Heart left ventricle (tissue), 16 donors: ENCODE data around the gene DTX2. TPM values are rescaled to one million over a fixed set of nuclear protein-coding genes. Genes with fewer than 3 reads are reported as not detected.
"Not testable (repeated sequence)": the region's sequence is repeated elsewhere in the genome, so short reads cannot be mapped to it uniquely, and the experiment has no call there.

Source experiments
- ATAC-seq, 4 donors: fragments of 200-7000 bp; cut with Tn5 transposase; one replicate each; pipeline ENCODE4 v1.9.1; 2020 to 2022; ENCODE audit warnings: moderate library complexity in 4 of 4, mild to moderate bottlenecking in 3 of 4, moderate number of reproducible peaks in 1 of 4
- DNase-seq, 5 donors: peaks; one replicate each; pipeline ENCODE4 v3.0.0-alpha.2; 2020
- H3K27ac ChIP-seq, 12 donors: fragments of 200-600 bp; sonication (generic) in 4 of 12; one replicate each; pipeline versions ENCODE4 v1.5.0 to v1.8.0; 2016 to 2022; ENCODE audit warnings: mild to moderate bottlenecking in 2 of 12
- H3K27me3 ChIP-seq, 9 donors: fragments of 200-600 bp; sonication (generic) in 2 of 9; one replicate each; pipeline versions ENCODE4 v1.5.1 to v1.8.0; 2016 to 2022; ENCODE audit warnings: mild to moderate bottlenecking in 3 of 9
- H3K36me3 ChIP-seq, 9 donors: fragments of 200-600 bp; sonication (generic) in 2 of 9; one replicate each; pipeline versions ENCODE4 v1.5.0 to v1.8.0; 2018 to 2022; ENCODE audit warnings: mild to moderate bottlenecking in 2 of 9
- H3K4me1 ChIP-seq, 12 donors: fragments of 200-600 bp; sonication (generic) in 4 of 12; one replicate each; pipeline versions ENCODE4 v1.5.0 to v1.8.0; 2016 to 2022; ENCODE audit warnings: mild to moderate bottlenecking in 3 of 12
- H3K4me3 ChIP-seq, 12 donors: fragments of 200-600 bp; sonication (generic) in 4 of 12; one replicate each; pipeline versions ENCODE4 v1.5.0 to v1.8.0; 2017 to 2022; ENCODE audit warnings: mild to moderate bottlenecking in 9 of 12, moderate library complexity in 4 of 12
- H3K9me3 ChIP-seq, 12 donors: fragments of 200-600 bp; sonication (generic) in 4 of 12; one replicate each; pipeline versions ENCODE4 v1.5.0 to v1.8.0; 2016 to 2022; ENCODE audit warnings: mild to moderate bottlenecking in 1 of 12
- POLR2A ChIP-seq, 2 donors: fragments of 450-650 bp; IDR thresholded peaks; one replicate each; pipeline ENCODE4 v1.6.1; 2017; ENCODE audit warnings: antibody characterized with exemption in 2 of 2, mild to moderate bottlenecking in 2 of 2, moderate library complexity in 2 of 2
- WGBS, 4 donors: extraction: QIAGEN DNeasy Blood & Tissue Kit in 2 of 4; methylation state at CpG; one replicate each; pipeline versions ENCODE4 v1.1.5 to v1.1.7; 2013 to 2018; 5-methylcytosine and 5-hydroxymethylcytosine counted together
- intact Hi-C, 10 donors: fragments of 100-400 bp; cut with DNase I; formaldehyde crosslinking; loops; one replicate each; pipeline versions ENCODE4 v1.11.1 to v1.14.2; 2022
- polyA plus RNA-seq, 2 donors: library from polyadenylated mRNA; stranded (reverse); fragments of 200-250 nt; gene quantifications; one replicate each; pipeline ENCODE4 v1.2.3, GENCODE V29; 2013
- total RNA-seq, 9 donors: library from RNA; depleted of rRNA in 2 of 9; stranded (reverse); fragments of >200 nt in 2 of 9; fragmentation: NEBNext Ultra II Directional in 3 of 9; extraction: Animal tissue kit (Norgen Biotek cat#: 25700) in 3 of 9; gene quantifications; one replicate each; pipeline versions ENCODE4 v1.1.0 to v1.2.4, GENCODE V29; 2016 to 2023
- donor health status: ischemic (EF 13 %, LVEDD 7.1; RV severe dilation, severe dysfunction).
- donor health status: healthy with polysubstance abuse.
- donor health status: DM: no; HTN: yes; CAD: no.
- donor health status: DM: no; HTN: no; CAD: no.
- donor health status: ischemic (EF 25% LVEDD 6.9; RV normal size, moderate dysfunction).
- donor health status: ischemic (EF 25% LVEDD 5.7; RV mildly dilated, moderate dysfunction).
- donor health status: healthy.
- donor health status: DM: yes; HTN: yes; CAD: no.
- donor health status: ischemic (EF 35%, LVEDD 5.7; RV mildly dilated, moderate dysfunction).
- donor health status: nonischemic (EF 11% LVEDD 7.7; RV severe dilation, severe dysfunction).
- donor health status: DM: yes; HTN: yes; CAD: no.
- donor health status: PGD.
- donor health status: ischemic (EF 29% LVEDD 5.4; RV normal size, mild dysfunction).
- donor health status: nonischemic (EF 23%, LVEDD 6.1; RV moderate dilation, normal function).

DTX2 gene
- total and polyA plus RNA-seq, 11 donors, result 6.2 to 23.0 (median 13.8) TPM

GRCh38 chr7:76549025-76549854 is 87.7 kb downstream of the DTX2 start:
- H3K9me3 ChIP-seq, intact Hi-C loops, H3K4me1 ChIP-seq, H3K27me3 ChIP-seq: not testable (repeated sequence)
- peak overlapping the region; percentile 68 to 99 (median 90) for H3K4me3 ChIP-seq
- H3K36me3 ChIP-seq, result peaks cover 0 to 17% (median 6%) of the 10 kb centered on the region in 9 donors
- DNase-seq (peak; percentile 91 to 95 (median 93)), ATAC-seq (peak; percentile 100)
- 0 to 1% (median 0%) methylated on average over 18 to 71 of the region's 71 CpGs for WGBS, 4 donors
- peak overlapping the region; percentile 64 to 98 (median 95) for H3K27ac ChIP-seq
- TF ChIP-seq POLR2A (IDR thresholded peaks at IDR 0.05), result peak in 1 of 2 donors; percentile 73

- H3K9me3 ChIP-seq, H3K4me1 ChIP-seq, H3K27me3 ChIP-seq, intact Hi-C loops: not testable (repeated sequence)
- peak in 1 of 4 donors; percentile 12 for ATAC-seq
- Histone ChIP-seq H3K36me3 (peaks cover 0 to 22% (median 6%) of the 10 kb centered on the region in 9 donors), H3K4me3 (peak overlapping the region; percentile 68 to 99 (median 90)), H3K27ac (peak overlapping the region; percentile 64 to 98 (median 95))
- WGBS, 4 donors, result 0 to 1% (median 0%) methylated on average over 18 to 19 of the region's 19 CpGs
- peak in 1 of 5 donors; percentile 8 for DNase-seq
Observed at GRCh38 chr7:76549855-76550248, 88.3 kb downstream of the DTX2 start.

- DNase-seq, H3K9me3 ChIP-seq, intact Hi-C loops, H3K27ac ChIP-seq, H3K27me3 ChIP-seq, H3K4me3 ChIP-seq, ATAC-seq, H3K4me1 ChIP-seq: not testable (repeated sequence)
- WGBS, 4 donors, result 87 to 96% (median 89%) methylated on average over 6 of the region's 6 CpGs
- peaks cover 0 to 27% (median 6%) of the 10 kb centered on the region in 9 donors for H3K36me3 ChIP-seq
Observed at GRCh38 chr7:76551992-76552391, 90.5 kb downstream of the DTX2 start.

Other genes starting within 250 kb of the DTX2 start
- gene HSPB1, start 159.0 kb upstream of the DTX2 start, total RNA-seq, result 1,000 to 10,000 TPM in 8 of 9 donors, 100 to 1,000 TPM in 1; 822 to 5,278 (median 1,968) TPM
- 1,000 to 10,000 TPM; 2,695 to 3,131 TPM for gene HSPB1, start 159.0 kb upstream of the DTX2 start, polyA plus RNA-seq
- 100 to 1,000 TPM; 141 to 282 (median 196) TPM for gene YWHAG, start 102.7 kb upstream of the DTX2 start, total RNA-seq
- 100 to 1,000 TPM in 1 of 2 donors, 10 to 100 TPM in 1; 85.5 to 186 TPM for gene YWHAG, start 102.7 kb upstream of the DTX2 start, polyA plus RNA-seq
- 1 to 10 TPM in 1 of 9 donors, under 1 TPM in 8; 0.23 to 1.2 (median 0.67) TPM for gene SSC4D, start 52.0 kb upstream of the DTX2 start, total RNA-seq
- gene SSC4D, start 52.0 kb upstream of the DTX2 start, polyA plus RNA-seq, result 1 to 10 TPM; 1.1 to 1.6 TPM
- 1 to 10 TPM in 1 of 9 donors, under 1 TPM in 5, not detected in 3; 0.24 to 8.1 (median 0.64) TPM for gene ZP3, start 36.8 kb upstream of the DTX2 start, total RNA-seq
- 1 to 10 TPM in 1 of 2 donors, under 1 TPM in 1; 0.53 to 1.3 TPM for gene ZP3, start 36.8 kb upstream of the DTX2 start, polyA plus RNA-seq
- gene UPK3B, start 48.8 kb downstream of the DTX2 start, total RNA-seq, result 100 to 1,000 TPM in 1 of 9 donors, under 1 TPM in 2, not detected in 6; 0.32 to 238 (median 0.63) TPM
- gene UPK3B, start 48.8 kb downstream of the DTX2 start, polyA plus RNA-seq, result under 1 TPM; 0.19 to 0.24 TPM
- under 1 TPM in 4 of 9 donors, not detected in 5; 0.20 to 0.32 (median 0.25) TPM for gene SPDYE16, start 81.6 kb downstream of the DTX2 start, total RNA-seq
- under 1 TPM; 0.08 TPM for gene SPDYE16, start 81.6 kb downstream of the DTX2 start, polyA plus RNA-seq
- gene POMZP3, start 165.6 kb downstream of the DTX2 start, total RNA-seq, result 10 to 100 TPM in 2 of 9 donors, 1 to 10 TPM in 7; 2.0 to 14.9 (median 5.0) TPM
- 10 to 100 TPM; 11.4 to 12.2 TPM for gene POMZP3, start 165.6 kb downstream of the DTX2 start, polyA plus RNA-seq